Activated naive CD4-positive, alpha-beta T cell treated with anti-CD3 and anti-CD28 coated beads, Interleukin-2, amount 50 U/mL, for 16 hours (primary cell): ENCODE data around the gene SIRPB1.
"Not testable (repeated sequence)": the region's sequence is repeated elsewhere in the genome, so short reads cannot be mapped to it uniquely, and the experiment has no call there.

Experiments used
- DNase-seq: peaks from one replicate; pipeline ENCODE4 v3.0.0-alpha.2; 2020

The SIRPB1 gene

GRCh38 chr20:1619861-1620444, at the start of gene SIRPB1:
SIRPB1 (minus strand) TSS chr20:1620009; CDS start chr20:1619944, 65 bp downstream.
- no peak for DNase-seq

DNA sequence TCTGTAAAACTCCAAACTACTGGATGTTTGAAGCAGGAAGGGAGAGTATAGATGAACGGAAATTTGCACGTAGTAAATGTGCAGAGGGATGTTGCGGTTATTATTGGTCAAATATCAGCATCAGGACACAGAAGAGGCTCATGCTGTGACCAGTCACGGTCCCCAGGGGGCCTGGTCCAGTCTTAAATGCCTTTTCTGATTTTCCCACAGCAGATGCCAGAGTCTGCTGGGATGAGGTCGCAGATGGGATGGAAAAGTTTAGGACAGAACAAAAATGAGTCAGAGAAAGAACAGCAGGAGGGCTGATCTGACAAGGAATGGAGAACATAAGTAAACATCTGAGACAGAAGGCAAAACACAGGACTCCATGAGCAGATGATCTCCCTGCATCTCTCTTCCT, 49.5 kb upstream of the SIRPB1 start:
- DNase-seq: no peak

GRCh38 chr20:1667502-1668085, 47.8 kb upstream of the SIRPB1 start:
- DNase-seq: no peak

GRCh38 chr20:1666802-1667201, 47.0 kb upstream of the SIRPB1 start:
- DNase-seq: no peak

DNA sequence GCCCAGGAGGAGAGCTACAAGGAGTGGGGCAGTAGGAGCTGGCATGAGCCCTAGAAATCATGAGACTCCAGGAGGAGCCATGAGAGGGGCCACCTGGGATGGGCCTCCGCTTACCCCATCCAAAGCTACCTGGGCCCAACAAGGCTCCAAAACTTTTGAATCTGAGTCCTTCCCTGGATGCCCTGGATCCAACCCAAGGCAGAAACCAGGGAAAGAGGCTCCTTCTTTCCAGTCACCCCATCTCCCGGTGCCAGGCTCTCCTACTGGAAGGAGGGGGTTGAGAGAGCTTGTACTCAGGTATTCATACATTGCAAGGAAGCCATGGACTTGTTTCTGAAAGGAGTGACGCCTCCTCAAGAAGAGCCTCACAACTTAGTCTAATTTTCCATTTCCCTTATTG, 45.5 kb upstream of the SIRPB1 start:
- no peak for DNase-seq

GRCh38 chr20:1664911-1665310, 45.1 kb upstream of the SIRPB1 start:
- DNase-seq: peak; percentile 49

- DNase-seq: no peak
These were observed 44.1 kb upstream of the SIRPB1 start for GRCh38 chr20:1663917-1664316.

DNA sequence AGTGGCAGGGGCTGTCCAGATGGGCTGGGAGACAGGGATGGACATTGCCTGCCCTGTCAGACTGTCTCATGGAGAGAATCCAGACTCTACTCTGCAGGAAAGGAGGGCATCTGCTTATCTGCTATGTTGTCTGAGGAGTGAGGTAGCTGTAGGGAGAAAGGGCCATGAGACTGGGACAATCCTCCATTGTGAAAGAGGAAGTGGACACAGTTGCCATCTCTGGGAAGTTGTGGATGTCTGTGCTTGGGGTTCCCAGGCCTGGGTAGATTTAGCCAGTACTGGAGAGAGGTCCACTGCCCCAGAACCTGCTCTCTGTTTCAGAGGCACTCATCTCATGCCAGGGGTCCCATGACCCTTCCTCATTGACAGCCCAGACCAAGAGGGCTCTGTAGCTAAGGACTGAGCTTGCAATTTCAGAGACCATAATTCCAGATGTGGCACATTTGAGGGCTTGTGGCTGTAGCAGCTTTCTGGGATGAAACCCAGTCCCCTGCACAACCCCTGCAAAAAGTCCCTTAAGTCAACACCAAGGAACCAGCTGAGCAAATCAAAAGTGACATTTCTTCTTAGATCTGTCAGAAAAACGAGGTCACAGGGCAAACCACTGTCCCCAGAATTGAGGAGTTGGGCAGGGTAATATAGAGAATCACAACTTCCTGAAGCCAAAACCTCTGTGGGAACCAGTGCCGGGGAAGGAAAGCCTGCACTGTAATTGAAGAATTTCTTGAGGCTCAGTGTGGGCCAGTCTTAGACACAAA, 41.9 kb upstream of the SIRPB1 start:
- DNase-seq: no peak

DNA sequence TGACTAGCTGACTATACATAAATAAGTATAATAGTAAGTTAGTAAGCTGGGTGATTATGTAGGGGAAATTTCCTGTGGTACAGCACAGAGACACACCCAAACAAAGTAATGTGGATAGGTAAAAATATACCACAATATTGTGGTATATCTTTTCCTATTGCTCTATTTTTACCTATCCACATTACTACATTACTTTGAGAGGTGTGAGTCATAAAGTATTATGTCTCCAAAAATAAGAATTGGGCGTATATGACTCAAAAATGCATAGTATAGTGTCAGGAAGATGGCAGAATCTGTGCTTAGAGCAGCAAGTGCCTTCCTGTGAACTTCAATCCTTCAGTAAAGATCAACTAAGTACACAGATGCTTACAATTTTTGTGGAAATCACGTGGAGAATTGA, 40.4 kb upstream of the SIRPB1 start:
- no peak for DNase-seq

- DNase-seq: no peak
These were observed 37.9 kb upstream of the SIRPB1 start, which contains the start of gene SIRPG for GRCh38 chr20:1657556-1658334. SIRPG (minus strand) TSS chr20:1657779; CDS start chr20:1657714, 65 bp downstream.

DNA sequence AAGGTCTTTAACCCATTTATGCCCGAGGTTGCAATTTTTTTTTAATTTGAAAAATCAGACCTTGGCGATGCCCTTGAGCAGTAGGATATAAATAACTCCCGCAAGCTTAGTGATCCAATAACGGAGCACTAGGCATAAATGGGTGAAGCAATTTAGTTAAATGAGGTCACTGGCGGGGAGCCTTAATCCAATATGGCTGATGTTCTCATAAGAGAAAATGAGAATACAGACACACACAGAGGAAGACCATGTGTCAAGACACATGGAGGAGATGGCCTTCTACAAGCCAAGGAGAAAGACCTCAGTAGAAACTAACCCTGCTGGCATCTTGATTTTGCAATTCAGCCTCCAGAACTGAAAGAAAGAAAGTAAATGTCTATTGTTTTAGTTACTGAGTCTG, 37.0 kb upstream of the SIRPB1 start:
- no peak for DNase-seq

DNA sequence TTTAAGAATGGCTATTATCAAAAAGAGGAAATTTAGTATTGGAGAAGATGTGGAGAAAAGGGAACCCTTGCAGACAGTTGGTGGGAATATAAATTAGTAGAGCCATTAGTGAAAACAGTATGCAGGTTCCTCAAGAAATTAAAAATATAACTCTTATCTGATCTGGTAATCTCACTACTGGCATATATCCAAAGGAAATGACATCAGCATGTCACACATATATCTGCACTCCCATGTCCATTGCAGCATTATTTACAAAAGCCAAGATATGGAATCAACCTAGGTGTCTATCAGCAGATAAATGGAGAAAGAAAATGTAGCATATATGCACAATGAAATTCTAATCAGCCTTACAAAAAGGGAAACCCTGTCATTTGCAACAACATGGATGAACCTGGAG, 35.2 kb upstream of the SIRPB1 start:
- DNase-seq: no peak

DNA sequence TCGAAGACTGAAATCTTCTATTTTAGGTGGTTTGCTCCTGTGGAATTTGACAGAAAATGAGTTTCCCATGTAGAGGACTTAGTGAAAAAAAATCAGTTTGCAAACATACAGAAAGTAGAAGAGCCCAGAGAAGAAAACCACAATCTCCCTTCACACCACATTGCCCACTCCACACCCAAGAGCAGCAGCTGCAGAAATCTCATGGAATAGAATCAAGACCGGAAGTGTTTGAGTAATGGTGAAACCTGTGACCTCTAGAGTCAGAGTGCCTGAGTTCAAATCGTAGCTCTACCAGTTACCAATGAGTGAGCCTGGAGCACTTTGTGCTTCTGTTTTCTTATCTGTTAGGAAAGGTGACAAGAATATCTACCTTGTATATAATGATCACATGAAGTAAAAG, 33.2 kb upstream of the SIRPB1 start:
- DNase-seq: no peak

GRCh38 chr20:1652104-1652503, 32.3 kb upstream of the SIRPB1 start:
- DNase-seq: no peak

GRCh38 chr20:1651268-1652058, 31.7 kb upstream of the SIRPB1 start:
- no peak for DNase-seq

GRCh38 chr20:1648101-1648500, 28.3 kb upstream of the SIRPB1 start:
- DNase-seq: no peak

DNA sequence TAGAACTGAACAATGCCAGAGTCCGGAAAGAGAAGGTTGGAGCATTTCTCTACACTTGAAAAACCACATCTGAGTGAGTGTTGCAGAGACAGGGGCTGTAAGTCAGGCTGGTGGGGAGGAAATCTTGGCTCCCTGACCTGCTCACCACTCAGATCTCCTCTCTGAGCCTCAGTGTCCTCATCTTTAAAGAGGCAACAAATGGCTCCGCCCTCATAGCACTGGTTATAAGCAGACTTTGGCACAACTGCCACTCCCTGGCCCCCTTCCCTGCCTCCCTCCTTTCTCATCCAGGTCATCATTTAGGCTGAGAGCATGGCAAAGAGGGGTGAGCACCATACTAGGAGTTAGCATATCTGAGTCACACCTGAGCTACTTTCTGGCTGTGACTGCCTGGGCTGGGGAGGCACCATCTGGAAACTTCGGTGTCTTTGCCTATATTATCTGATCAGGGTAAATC, 27.2 kb upstream of the SIRPB1 start:
- DNase-seq: peak; percentile 26

GRCh38 chr20:1644101-1644962, 24.5 kb upstream of the SIRPB1 start:
- no peak for DNase-seq

GRCh38 chr20:1638643-1639042, 18.8 kb upstream of the SIRPB1 start:
- not testable (repeated sequence) for DNase-seq

DNA sequence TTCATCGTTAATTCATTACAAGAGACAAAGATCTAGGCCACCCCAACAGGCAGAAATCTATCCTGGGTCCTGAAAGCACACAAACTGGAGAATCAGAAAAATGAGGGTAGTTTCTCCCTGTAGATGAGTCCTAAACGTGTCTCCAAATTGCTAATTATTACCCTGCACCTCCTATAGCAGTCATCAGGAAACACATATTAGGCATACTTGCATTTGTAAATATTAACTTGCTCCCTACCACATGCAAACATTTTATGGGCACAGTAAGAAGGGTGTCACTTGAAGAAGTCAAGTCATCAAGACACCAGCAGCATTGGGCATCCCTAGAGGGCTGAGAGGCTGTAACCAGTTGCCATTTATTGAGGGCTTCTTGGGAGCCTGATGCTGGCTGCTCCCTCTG, 17.9 kb upstream of the SIRPB1 start:
- no peak for DNase-seq

DNA sequence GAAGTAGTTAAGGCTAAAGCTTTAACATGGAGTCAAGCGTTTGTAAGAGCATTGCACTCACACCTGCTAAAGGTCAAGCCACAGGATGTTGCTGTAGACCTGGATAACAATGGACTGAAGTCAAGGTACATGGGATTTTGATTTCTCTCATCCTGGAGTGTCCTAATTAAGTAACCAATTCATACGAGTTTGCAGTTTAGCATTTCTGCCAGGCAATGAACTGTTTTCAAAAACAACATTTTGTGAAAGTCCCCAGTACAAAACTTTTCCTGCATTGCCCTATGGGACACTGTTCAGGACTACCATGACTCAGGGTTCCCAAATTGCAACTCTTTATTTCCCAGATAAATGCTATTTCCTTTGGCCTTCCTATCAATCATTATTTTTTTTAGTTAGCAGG, 17.4 kb upstream of the SIRPB1 start:
- no peak for DNase-seq

GRCh38 chr20:1636621-1637020, 16.8 kb upstream of the SIRPB1 start:
- no peak for DNase-seq
